Measurements from ENCODE around the gene GRAMD4.

GRAMD4 gene

DNA sequence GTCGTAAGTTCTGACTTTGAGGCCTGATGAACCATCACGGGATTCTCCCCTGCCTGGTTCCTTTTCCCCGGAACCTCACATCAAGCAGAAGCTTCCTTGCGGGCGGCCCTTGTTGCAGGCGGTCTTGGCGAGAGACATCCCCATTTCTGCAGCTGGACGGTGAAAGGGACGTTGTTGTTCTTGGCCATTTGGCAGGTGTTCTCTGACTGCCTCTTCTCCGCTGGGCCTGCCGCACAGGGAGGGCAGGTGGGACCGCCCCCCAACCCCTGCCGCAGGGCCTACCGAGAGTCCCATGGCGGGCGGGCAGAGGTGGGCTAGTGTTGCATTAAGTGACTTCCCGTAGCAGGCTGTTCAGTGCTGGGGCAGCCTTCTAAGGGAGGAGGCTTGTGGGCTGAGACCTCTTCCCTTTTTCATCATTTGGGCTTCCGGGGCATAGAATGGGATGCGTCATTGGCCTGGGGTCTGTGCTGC is 26.9 kb upstream of the GRAMD4 start:
- TF ChIP-seq FOXP2 (optimal IDR thresholded peaks at IDR 0.05; ENCODE audit: borderline replicate concordance, extremely low read depth, extremely low read length, insufficient read depth) (no peak), POLR2AphosphoS5 (IDR thresholded peaks at IDR 0.05; ENCODE audit: low read depth, low read length) (no peak), SIN3A (IDR thresholded peaks at IDR 0.05; ENCODE audit: borderline replicate concordance, insufficient read depth, low read length) (no peak), TAF1 (IDR thresholded peaks at IDR 0.05; ENCODE audit: borderline replicate concordance, insufficient read depth, low read length) (no peak)
- TF ChIP-seq, protein P1, sequence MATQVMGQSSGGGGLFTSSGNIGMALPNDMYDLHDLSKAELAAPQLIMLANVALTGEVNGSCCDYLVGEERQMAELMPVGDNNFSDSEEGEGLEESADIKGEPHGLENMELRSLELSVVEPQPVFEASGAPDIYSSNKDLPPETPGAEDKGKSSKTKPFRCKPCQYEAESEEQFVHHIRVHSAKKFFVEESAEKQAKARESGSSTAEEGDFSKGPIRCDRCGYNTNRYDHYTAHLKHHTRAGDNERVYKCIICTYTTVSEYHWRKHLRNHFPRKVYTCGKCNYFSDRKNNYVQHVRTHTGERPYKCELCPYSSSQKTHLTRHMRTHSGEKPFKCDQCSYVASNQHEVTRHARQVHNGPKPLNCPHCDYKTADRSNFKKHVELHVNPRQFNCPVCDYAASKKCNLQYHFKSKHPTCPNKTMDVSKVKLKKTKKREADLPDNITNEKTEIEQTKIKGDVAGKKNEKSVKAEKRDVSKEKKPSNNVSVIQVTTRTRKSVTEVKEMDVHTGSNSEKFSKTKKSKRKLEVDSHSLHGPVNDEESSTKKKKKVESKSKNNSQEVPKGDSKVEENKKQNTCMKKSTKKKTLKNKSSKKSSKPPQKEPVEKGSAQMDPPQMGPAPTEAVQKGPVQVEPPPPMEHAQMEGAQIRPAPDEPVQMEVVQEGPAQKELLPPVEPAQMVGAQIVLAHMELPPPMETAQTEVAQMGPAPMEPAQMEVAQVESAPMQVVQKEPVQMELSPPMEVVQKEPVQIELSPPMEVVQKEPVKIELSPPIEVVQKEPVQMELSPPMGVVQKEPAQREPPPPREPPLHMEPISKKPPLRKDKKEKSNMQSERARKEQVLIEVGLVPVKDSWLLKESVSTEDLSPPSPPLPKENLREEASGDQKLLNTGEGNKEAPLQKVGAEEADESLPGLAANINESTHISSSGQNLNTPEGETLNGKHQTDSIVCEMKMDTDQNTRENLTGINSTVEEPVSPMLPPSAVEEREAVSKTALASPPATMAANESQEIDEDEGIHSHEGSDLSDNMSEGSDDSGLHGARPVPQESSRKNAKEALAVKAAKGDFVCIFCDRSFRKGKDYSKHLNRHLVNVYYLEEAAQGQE (IDR thresholded peaks at IDR 0.05; ENCODE audit: insufficient read depth in 1 of 2, low read depth in 2 of 2, low read length in 2 of 2), result no peak

DNA sequence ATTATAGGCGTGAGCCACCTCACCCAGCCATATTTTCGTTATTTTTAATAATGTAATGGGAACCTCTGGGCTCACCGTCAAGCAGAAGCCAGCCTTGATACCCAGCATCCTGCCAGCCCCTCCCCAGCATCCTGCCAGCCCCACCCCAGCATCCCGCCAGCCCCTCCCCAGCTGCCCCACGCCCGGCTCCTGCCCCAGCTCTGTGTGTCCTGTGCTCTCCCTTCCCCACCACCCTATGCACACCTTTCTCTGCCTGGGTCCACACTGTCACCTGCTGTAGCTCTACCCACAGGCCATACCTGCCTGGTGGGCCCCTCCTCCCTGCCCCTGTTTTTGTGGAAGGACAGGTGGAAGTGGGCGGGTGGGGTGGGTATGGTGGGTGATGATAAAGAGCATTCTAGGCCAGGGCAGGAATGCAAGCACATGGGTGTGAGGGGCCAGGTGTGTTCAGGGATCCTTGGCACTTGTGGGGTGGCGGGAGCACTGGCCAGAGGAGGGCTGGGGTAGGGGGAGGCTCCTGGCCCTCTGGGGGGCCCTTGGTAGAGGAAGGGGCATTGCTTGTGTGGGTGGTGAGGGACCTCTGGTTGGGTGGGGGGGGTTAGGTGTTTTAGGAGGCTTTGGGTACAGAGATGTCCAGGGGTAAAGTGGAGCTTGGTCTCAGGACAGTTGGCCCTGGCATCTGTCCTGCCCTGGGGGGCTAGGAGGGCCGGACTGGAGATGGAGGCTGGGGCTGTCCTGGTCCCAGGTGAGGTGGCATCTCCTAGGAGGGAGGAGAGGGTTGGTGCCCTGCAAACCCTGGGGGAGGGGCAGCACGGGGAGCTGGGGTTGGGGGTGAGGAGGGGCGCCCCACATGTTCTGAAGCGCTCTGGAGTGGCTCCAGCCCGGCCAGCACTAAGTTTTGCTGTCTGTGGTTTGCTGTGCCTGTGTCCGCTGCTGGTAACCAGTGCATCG is 25.9 kb upstream of the GRAMD4 start:
- TF ChIP-seq POLR2AphosphoS5 (IDR thresholded peaks at IDR 0.05; ENCODE audit: low read depth, low read length), result no peak
- TF ChIP-seq SIN3A (IDR thresholded peaks at IDR 0.05; ENCODE audit: borderline replicate concordance, insufficient read depth, low read length), result no peak
- TF ChIP-seq FOXP2 (optimal IDR thresholded peaks at IDR 0.05; ENCODE audit: borderline replicate concordance, extremely low read depth, extremely low read length, insufficient read depth), result no peak
- no peak for TF ChIP-seq TAF1 (IDR thresholded peaks at IDR 0.05; ENCODE audit: borderline replicate concordance, insufficient read depth, low read length)
- TF ChIP-seq, protein P1 (IDR thresholded peaks at IDR 0.05; ENCODE audit: insufficient read depth in 1 of 2, low read depth in 2 of 2, low read length in 2 of 2), result no peak

DNA sequence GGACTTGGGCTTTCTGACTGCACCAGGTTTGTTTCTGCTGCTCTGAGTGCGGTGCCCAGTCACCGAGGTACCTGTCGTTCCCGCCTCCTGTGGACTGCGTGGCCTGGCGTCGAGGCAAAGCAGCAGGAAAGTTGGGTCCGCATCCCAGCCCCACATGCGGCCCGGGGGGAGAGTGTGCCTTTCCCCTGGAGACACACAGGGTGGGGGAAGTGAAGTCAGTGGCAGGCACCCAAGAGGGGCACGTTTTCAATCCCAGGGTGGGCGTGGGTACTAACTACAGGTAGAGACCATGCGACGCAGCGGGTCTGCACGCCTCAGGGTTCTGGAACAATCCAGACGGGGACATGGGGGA is 25.3 kb upstream of the GRAMD4 start:
- no peak for TF ChIP-seq SIN3A (IDR thresholded peaks at IDR 0.05; ENCODE audit: borderline replicate concordance, insufficient read depth, low read length)
- TF ChIP-seq, protein P1 (IDR thresholded peaks at IDR 0.05; ENCODE audit: insufficient read depth in 1 of 2, low read depth in 2 of 2, low read length in 2 of 2), result no peak
- no peak for TF ChIP-seq TAF1 (IDR thresholded peaks at IDR 0.05; ENCODE audit: borderline replicate concordance, insufficient read depth, low read length)
- TF ChIP-seq POLR2AphosphoS5 (IDR thresholded peaks at IDR 0.05; ENCODE audit: low read depth, low read length), result no peak
- no peak for TF ChIP-seq FOXP2 (optimal IDR thresholded peaks at IDR 0.05; ENCODE audit: borderline replicate concordance, extremely low read depth, extremely low read length, insufficient read depth)

DNA sequence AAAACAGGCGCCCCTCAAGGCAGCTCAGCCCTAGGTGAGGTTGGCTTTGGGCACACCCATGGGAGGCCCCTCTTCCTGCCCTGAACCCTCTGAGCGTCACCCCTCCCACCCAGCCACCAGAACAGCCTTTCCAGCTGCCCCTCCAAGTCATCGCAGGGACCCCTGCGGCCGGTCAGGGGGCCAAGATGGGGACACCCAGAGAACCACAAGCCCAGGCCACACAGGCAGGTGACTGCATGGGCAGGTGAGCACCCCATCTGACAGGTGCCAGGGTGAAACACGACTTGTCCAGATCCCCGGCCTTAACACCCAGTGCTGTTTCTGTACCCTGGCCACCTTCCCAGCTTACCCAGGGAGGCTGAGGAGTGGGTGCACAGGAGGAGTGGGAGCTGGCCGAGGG is 24.6 kb upstream of the GRAMD4 start:
- TF ChIP-seq TAF1 (IDR thresholded peaks at IDR 0.05; ENCODE audit: borderline replicate concordance, insufficient read depth, low read length), result no peak
- TF ChIP-seq FOXP2 (optimal IDR thresholded peaks at IDR 0.05; ENCODE audit: borderline replicate concordance, extremely low read depth, extremely low read length, insufficient read depth), result no peak
- TF ChIP-seq POLR2AphosphoS5 (IDR thresholded peaks at IDR 0.05; ENCODE audit: low read depth, low read length), result no peak
- TF ChIP-seq SIN3A (IDR thresholded peaks at IDR 0.05; ENCODE audit: borderline replicate concordance, insufficient read depth, low read length), result no peak

DNA sequence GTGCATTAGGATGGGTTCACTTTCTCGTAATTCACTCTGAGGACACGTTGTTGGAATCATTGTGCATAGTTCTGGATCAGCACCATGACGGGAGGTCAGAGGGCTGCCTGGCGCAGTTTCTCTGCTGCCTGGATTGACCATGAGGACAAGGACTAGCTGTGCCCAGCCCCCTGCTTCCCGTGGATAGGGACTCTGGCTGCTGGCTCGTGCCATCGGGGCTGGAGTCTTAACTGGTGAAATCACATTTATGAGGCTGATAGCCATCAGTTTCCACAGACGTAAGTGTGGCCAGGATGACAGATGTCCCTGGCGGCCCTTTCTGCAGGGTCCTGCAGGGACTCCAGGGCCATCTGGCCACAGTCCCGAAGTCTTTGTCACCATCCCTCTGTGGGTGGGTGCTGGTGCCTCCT is 24.1 kb upstream of the GRAMD4 start:
- TF ChIP-seq TAF1 (IDR thresholded peaks at IDR 0.05; ENCODE audit: borderline replicate concordance, insufficient read depth, low read length) (no peak), FOXP2 (optimal IDR thresholded peaks at IDR 0.05; ENCODE audit: borderline replicate concordance, extremely low read depth, extremely low read length, insufficient read depth) (no peak), POLR2AphosphoS5 (IDR thresholded peaks at IDR 0.05; ENCODE audit: low read depth, low read length) (no peak), SIN3A (IDR thresholded peaks at IDR 0.05; ENCODE audit: borderline replicate concordance, insufficient read depth, low read length) (no peak)
- TF ChIP-seq, protein P1 (IDR thresholded peaks at IDR 0.05; ENCODE audit: insufficient read depth in 1 of 2, low read depth in 2 of 2, low read length in 2 of 2), result no peak

Data from PFSK-1 (cell line).